ENCODE data around the gene MED12L.

GRCh38 chr3:151206201-151206600, 120.7 kb downstream of the MED12L start:
- no peak for TF ChIP-seq CTCF (IDR thresholded peaks at IDR 0.05)
- no peak for TF ChIP-seq POLR2A (IDR thresholded peaks at IDR 0.05)

All from ovary (tissue), 3 donors.